Measurements from ENCODE around the gene ATL3.

- TF ChIP-seq, protein P1, sequence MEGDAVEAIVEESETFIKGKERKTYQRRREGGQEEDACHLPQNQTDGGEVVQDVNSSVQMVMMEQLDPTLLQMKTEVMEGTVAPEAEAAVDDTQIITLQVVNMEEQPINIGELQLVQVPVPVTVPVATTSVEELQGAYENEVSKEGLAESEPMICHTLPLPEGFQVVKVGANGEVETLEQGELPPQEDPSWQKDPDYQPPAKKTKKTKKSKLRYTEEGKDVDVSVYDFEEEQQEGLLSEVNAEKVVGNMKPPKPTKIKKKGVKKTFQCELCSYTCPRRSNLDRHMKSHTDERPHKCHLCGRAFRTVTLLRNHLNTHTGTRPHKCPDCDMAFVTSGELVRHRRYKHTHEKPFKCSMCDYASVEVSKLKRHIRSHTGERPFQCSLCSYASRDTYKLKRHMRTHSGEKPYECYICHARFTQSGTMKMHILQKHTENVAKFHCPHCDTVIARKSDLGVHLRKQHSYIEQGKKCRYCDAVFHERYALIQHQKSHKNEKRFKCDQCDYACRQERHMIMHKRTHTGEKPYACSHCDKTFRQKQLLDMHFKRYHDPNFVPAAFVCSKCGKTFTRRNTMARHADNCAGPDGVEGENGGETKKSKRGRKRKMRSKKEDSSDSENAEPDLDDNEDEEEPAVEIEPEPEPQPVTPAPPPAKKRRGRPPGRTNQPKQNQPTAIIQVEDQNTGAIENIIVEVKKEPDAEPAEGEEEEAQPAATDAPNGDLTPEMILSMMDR (IDR thresholded peaks at IDR 0.05), result no peak
- TF ChIP-seq POLR2A (IDR thresholded peaks at IDR 0.05), result no peak
Measured at GRCh38 chr11:63603180-63603518, 68.0 kb downstream of the ATL3 start.

Measured in adrenal gland (tissue), 5 donors.